ENCODE results near the gene PHF2. TPM values are rescaled to one million over a fixed set of nuclear protein-coding genes. Genes with fewer than 3 reads are reported as not detected.

The PHF2 gene
- total and polyA plus RNA-seq, 2 of the 8 experiments (the other 6 are each of a cell fraction or from before 2014, with no cell fraction given): 3.4 to 9.4 TPM

GRCh38 chr9:93572636-93573515 is 3.5 kb upstream of the PHF2 start:
- Histone ChIP-seq H2BK5ac (ENCODE audit: low read depth, low read length) (no peak overlapping the region), H4K5ac (ENCODE audit: insufficient read length, low read depth, low read length) (no peak overlapping the region), H3K4me3 (ENCODE audit: extremely low read depth in 1 of 4, insufficient read depth in 2 of 4, low read depth in 3 of 4, low read length in 4 of 4) (no peak overlapping the region), H4K8ac (ENCODE audit: extremely low read depth, insufficient read depth, low read length) (no peak overlapping the region), H3K18ac (ENCODE audit: extremely low read depth, low read length) (no peak overlapping the region), H2BK12ac (ENCODE audit: low read depth, low read length) (no peak overlapping the region), H4K20me1 (replicated peaks in 1 of 2; ENCODE audit: control insufficient read depth in 1 of 2, insufficient read depth in 2 of 2, low read length in 2 of 2) (peaks cover 0 to 2% of the 10 kb centered on the region in 2 experiments), H3K4me2 (ENCODE audit: insufficient read depth in 1 of 2, low read depth in 2 of 2, low read length in 2 of 2) (no peak overlapping the region), H3K79me2 (ENCODE audit: control insufficient read depth in 1 of 2, insufficient read depth in 2 of 2, low read length in 2 of 2) (no peaks in the 10 kb centered on the region; a peak in 1 of 4 replicates), H3K4me1 (replicated peaks in 1 of 4; ENCODE audit: control insufficient read depth in 3 of 4, insufficient read depth in 4 of 4, low read length in 3 of 4) (peaks cover 3 to 12% (median 9%) of the 10 kb centered on the region in 4 experiments), H3K27me3 (replicated peaks in 1 of 4; ENCODE audit: control insufficient read depth in 3 of 4, extremely low read depth in 1 of 4, insufficient read depth in 3 of 4, low read length in 3 of 4) (peaks cover 0 to 16% (median 8%) of the 10 kb centered on the region in 4 experiments; a peak in 5 of 7 replicates), H2AK5ac (ENCODE audit: low read depth, low read length) (no peak overlapping the region), H3K23me2 (ENCODE audit: low read depth, low read length) (peaks cover 9% of the 10 kb centered on the region; the same call in 1 of the 2 replicates), H3K9me3 (ENCODE audit: insufficient read depth in 2 of 2, low read depth in 1 of 2, low read length in 1 of 2) (0 out of 4 replicates have a peak, but pooled peaks cover 0 to 4% of the 10 kb centered on the region in 2 experiments), H2BK120ac (replicated peaks; ENCODE audit: low read depth, low read length) (no peak overlapping the region), H3K4ac (replicated peaks; ENCODE audit: insufficient read length, low read depth, low read length) (no peak overlapping the region), H2BK15ac (ENCODE audit: low read length) (no peak overlapping the region; the same call in 1 of the 2 replicates), H2BK20ac (ENCODE audit: low read length) (no peak overlapping the region), H3K14ac (ENCODE audit: insufficient read length) (no peak overlapping the region), H4K91ac (replicated peaks; ENCODE audit: insufficient read length, low read length) (no peak overlapping the region), H3K9ac (replicated peaks in 1 of 4; ENCODE audit: extremely low read depth in 1 of 4, low read depth in 3 of 4, low read length in 3 of 4) (no peak overlapping the region), H3K27ac (ENCODE audit: low read depth, low read length) (no peak overlapping the region), H3K23ac (ENCODE audit: insufficient read length) (no peak overlapping the region), H3K79me1 (ENCODE audit: low read depth, low read length) (peaks cover 4% of the 10 kb centered on the region; the same call in 1 of the 2 replicates), H3K36me3 (ENCODE audit: control insufficient read depth in 2 of 4, insufficient read depth in 4 of 4, low read length in 3 of 4) (no peaks in the 10 kb centered on the region), H3K56ac (replicated peaks; ENCODE audit: insufficient read length, low read depth, low read length) (no peak overlapping the region), H2AFZ (ENCODE audit: low read length) (no peak overlapping the region)
- DNase-seq (ENCODE audit: low read depth in 1 of 2, low spot score in 2 of 2) (no peak), FAIRE-seq (no peak)
- 88% methylated on average over 8 of the region's 8 CpGs; no CpG with 5 or more reads in 1 of the 2 experiments for WGBS, 2 experiments (ENCODE audit: extremely low coverage in 1 of 2, insufficient coverage in 1 of 2, insufficient read length in 1 of 2, insufficient replicate concordance in 2 of 2, low coverage in 1 of 2, low lambda C conversion rate in 2 of 2, missing lambda C conversion rate in 1 of 2)
- CTCF ChIA-PET (ENCODE audit: partially characterized antibody): interaction anchor here (1.1 kb wide), 1 partner anchor 11 kb away, joined by 3 read pairs; no protein-coding TSS in a partner anchor
- POLR2A ChIA-PET (ENCODE audit: partially characterized antibody): no interaction called here
- TF ChIP-seq ZNF274 (IDR thresholded peaks at IDR 0.05; ENCODE audit: borderline replicate concordance, extremely low read depth, low read length): no peak
- TF ChIP-seq SIX5 (IDR thresholded peaks at IDR 0.05; ENCODE audit: low read depth, low read length): no peak
- TF ChIP-seq CTCF (IDR thresholded peaks at IDR 0.05; ENCODE audit: control extremely low read depth in 1 of 3, insufficient read depth in 1 of 3, low read depth in 1 of 3, low read length in 3 of 3): no peak
- no peak for TF ChIP-seq BACH1 (IDR thresholded peaks at IDR 0.05; ENCODE audit: low read length)
- TF ChIP-seq SIRT6 (IDR thresholded peaks at IDR 0.05; ENCODE audit: low read length): no peak
- no peak for TF ChIP-seq BCL11A (IDR thresholded peaks at IDR 0.05; ENCODE audit: low read depth in 2 of 2, low read length in 2 of 2)
- TF ChIP-seq EGR1 (IDR thresholded peaks at IDR 0.05; ENCODE audit: borderline replicate concordance, low read depth, low read length): no peak
- no peak for TF ChIP-seq HDAC6 (IDR thresholded peaks at IDR 0.05; ENCODE audit: low read depth, low read length)
- TF ChIP-seq RBBP5 (IDR thresholded peaks at IDR 0.05; ENCODE audit: borderline replicate concordance, low read depth, low read length): no peak
- TF ChIP-seq KDM5A (IDR thresholded peaks at IDR 0.05; ENCODE audit: low read length): no peak

All from H1 (cell line).